PC-3 (cell line): Measurements from ENCODE around the gene TIAM2. TPM values are rescaled to one million over a fixed set of nuclear protein-coding genes. Genes with fewer than 3 reads are reported as not detected.

ENCODE experiments used
- ATAC-seq: fragments of 200-7000 bp; cut with Tn5 transposase; 2 replicates; pipeline ENCODE4 v1.9.1; 2020; ENCODE audit warnings: mild to moderate bottlenecking, moderate library complexity
- BruUV-seq: library from RNA; stranded (reverse); fragments of 400-500 nt; replicated peaks from 2 replicates; lab custom pipeline; 2021; lab: Mats Ljungman, UMichigan
- CTCF ChIA-PET: fragments of 300-600 bp; sonication (Branson Sonifier 250); formaldehyde crosslinking; loops from one replicate; lab custom pipeline; 2022; ENCODE audit warnings: antibody characterized with exemption; lab: Charles Lee
- POLR2A ChIA-PET: fragments of 300-600 bp; sonication (Branson Sonifier 250); formaldehyde crosslinking; loops from one replicate; lab custom pipeline; 2022; ENCODE audit warnings: antibody characterized with exemption; ENCODE audit not compliant: unreplicated experiment; lab: Charles Lee
- DNase-seq: peaks from one replicate; pipeline ENCODE4 v3.0.0-alpha.2; 2015
- H2AFZ ChIP-seq: fragments of 300-600 bp; sonication (generic); 2 replicates; pipeline ENCODE4 v1.6.0; 2016; ENCODE audit warnings: antibody characterized with exemption, low read length
- H3F3A ChIP-seq: fragments of 300-600 bp; sonication (generic); one replicate; pipeline ENCODE4 v1.6.0; 2017; ENCODE audit warnings: antibody characterized with exemption, low read length, control low read depth, mild to moderate bottlenecking; ENCODE audit not compliant: unreplicated experiment
- H3K27ac ChIP-seq: fragments of 300-600 bp; sonication (generic); 2 replicates; pipeline ENCODE4 v1.5.1; 2016; ENCODE audit warnings: mild to moderate bottlenecking, low read length
- H3K27me3 ChIP-seq: fragments of 300-600 bp; sonication (generic); 2 replicates; pipeline ENCODE4 v1.6.1; 2016; ENCODE audit warnings: low read length, mixed read lengths
- H3K36me3 ChIP-seq: fragments of 300-600 bp; sonication (generic); 2 replicates; pipeline ENCODE4 v1.6.1; 2016; ENCODE audit warnings: low read depth, mixed run types, low read length, mixed read lengths
- H3K4me1 ChIP-seq: fragments of 300-600 bp; sonication (generic); 2 replicates; pipeline ENCODE4 v1.5.1; 2016; ENCODE audit warnings: low read length; ENCODE audit not compliant: insufficient read depth
- H3K4me2 ChIP-seq: fragments of 300-600 bp; sonication (generic); 2 replicates; pipeline ENCODE4 v1.6.0; 2016; ENCODE audit warnings: low read length
- H3K4me3 ChIP-seq: fragments of 300-600 bp; sonication (generic); 2 replicates; pipeline ENCODE4 v1.5.1; 2016; ENCODE audit warnings: mild to moderate bottlenecking, low read length, mixed read lengths
- H3K79me2 ChIP-seq: fragments of 300-600 bp; sonication (generic); 2 replicates; pipeline ENCODE4 v1.6.1; 2017; ENCODE audit warnings: low read length, mixed read lengths
- H3K9ac ChIP-seq: fragments of 300-600 bp; sonication (generic); 2 replicates; pipeline ENCODE4 v1.6.0; 2016; ENCODE audit warnings: mild to moderate bottlenecking, low read length
- H3K9me2 ChIP-seq: fragments of 300-600 bp; sonication (generic); replicated peaks from 2 replicates; pipeline ENCODE4 v1.6.1; 2016; ENCODE audit warnings: mixed run types, low read length, mixed read lengths
- H3K9me3 ChIP-seq: fragments of 300-600 bp; sonication (generic); 2 replicates; pipeline ENCODE4 v1.6.1; 2016; ENCODE audit warnings: low read length, mixed read lengths
- H4K20me1 ChIP-seq: fragments of 300-600 bp; sonication (generic); 2 replicates; pipeline ENCODE4 v1.6.1; 2016; ENCODE audit warnings: low read length, mixed read lengths
- EZH2 ChIP-seq: fragments of 300-600 bp; sonication (generic); IDR thresholded peaks from one replicate; pipeline ENCODE4 v1.6.1; 2017; ENCODE audit warnings: antibody characterized with exemption, mild to moderate bottlenecking, low read length; ENCODE audit not compliant: unreplicated experiment
- EZH2phosphoT487 ChIP-seq: fragments of 300-600 bp; sonication (generic); IDR thresholded peaks from 2 replicates; pipeline ENCODE4 v1.6.1; 2018; ENCODE audit warnings: mild to moderate bottlenecking, antibody characterized with exemption, low read length, borderline replicate concordance
- intact Hi-C: fragments of 100-400 bp; cut with micrococcal nuclease; formaldehyde crosslinking; loops from 2 replicates; pipeline ENCODE4 v1.9.0; 2023
- total RNA-seq: library from RNA; depleted of rRNA; stranded (reverse); fragments of >200 nt; gene quantifications from 2 replicates; pipeline ENCODE4 v1.2.3, GENCODE V29; 2014
- TF ChIP-seq, protein P1 (sequence below): fragments of 300-600 bp; sonication (generic); conservative IDR thresholded peaks from 2 replicates; pipeline ENCODE4 v1.5.1; 2017; ENCODE audit warnings: antibody characterized with exemption, low read depth, mild to moderate bottlenecking, low read length

Gene TIAM2
- total RNA-seq, 1 experiment from 2014 or later = 4.5 TPM

DNA sequence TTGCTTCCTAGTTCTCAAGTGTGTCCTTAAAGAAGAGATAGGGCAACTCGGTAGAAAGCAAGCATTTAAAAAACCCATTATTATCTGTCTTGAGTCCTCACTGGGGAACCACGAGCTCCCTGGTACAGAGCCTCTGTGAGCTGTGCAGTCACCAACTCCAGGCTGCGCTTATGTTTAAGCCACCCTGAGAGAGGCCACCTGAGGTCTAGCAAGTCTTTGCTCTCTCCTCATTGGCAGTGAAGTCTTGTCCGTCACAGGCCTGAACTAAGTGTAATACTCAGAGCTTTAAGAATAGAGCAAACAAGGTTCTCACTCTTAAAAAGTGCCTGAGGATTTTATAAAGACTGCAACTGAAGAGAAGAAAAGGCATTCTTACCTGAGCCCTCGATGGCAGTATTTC, 264.8 kb downstream of the TIAM2 start:
- H3K9ac ChIP-seq = no peak overlapping the region
- intact Hi-C loops = no loop called here
- no peak for DNase-seq
- no peak for ATAC-seq
- CTCF ChIA-PET = no interaction called here
- no peaks in the 10 kb centered on the region for H3K9me2 ChIP-seq
- H3K36me3 ChIP-seq = peaks cover 5% of the 10 kb centered on the region
- TF ChIP-seq, protein P1, sequence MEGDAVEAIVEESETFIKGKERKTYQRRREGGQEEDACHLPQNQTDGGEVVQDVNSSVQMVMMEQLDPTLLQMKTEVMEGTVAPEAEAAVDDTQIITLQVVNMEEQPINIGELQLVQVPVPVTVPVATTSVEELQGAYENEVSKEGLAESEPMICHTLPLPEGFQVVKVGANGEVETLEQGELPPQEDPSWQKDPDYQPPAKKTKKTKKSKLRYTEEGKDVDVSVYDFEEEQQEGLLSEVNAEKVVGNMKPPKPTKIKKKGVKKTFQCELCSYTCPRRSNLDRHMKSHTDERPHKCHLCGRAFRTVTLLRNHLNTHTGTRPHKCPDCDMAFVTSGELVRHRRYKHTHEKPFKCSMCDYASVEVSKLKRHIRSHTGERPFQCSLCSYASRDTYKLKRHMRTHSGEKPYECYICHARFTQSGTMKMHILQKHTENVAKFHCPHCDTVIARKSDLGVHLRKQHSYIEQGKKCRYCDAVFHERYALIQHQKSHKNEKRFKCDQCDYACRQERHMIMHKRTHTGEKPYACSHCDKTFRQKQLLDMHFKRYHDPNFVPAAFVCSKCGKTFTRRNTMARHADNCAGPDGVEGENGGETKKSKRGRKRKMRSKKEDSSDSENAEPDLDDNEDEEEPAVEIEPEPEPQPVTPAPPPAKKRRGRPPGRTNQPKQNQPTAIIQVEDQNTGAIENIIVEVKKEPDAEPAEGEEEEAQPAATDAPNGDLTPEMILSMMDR = no peak
- TF ChIP-seq EZH2 (no peak), EZH2phosphoT487 (no peak)
- H4K20me1 ChIP-seq = no peaks in the 10 kb centered on the region
- no peaks in the 10 kb centered on the region for H3K79me2 ChIP-seq
- H3K4me2 ChIP-seq = no peak overlapping the region
- POLR2A ChIA-PET = no interaction called here
- no peak overlapping the region for H3K4me3 ChIP-seq
- H3K27me3 ChIP-seq = no peaks in the 10 kb centered on the region
- no peaks in the 10 kb centered on the region for H3F3A ChIP-seq
- no peaks in the 10 kb centered on the region for H3K4me1 ChIP-seq
- H3K27ac ChIP-seq = no peak overlapping the region
- H2AFZ ChIP-seq = no peak overlapping the region
- H3K9me3 ChIP-seq = no peaks in the 10 kb centered on the region
- BruUV-seq = no TSS peak

DNA sequence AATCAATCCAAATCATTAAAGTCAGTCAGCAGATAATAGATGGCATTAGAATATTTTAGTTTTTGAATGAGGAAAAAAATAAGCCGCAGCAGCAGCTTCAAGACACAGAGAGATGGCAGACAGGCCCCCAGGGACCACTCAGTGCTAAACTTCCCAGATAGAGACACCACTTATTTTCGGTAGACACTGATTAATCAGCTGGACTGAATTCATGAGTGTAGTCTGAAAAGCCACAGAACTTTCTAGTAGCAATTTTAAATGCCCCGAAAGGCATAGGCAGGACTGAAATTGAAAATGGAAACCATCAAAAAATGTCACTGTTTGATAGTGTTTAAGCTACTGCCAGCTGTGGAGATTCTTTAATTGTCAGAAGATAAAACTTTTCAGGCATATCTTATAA, 265.6 kb downstream of the TIAM2 start:
- intact Hi-C loops = no loop called here
- H3K4me1 ChIP-seq = no peaks in the 10 kb centered on the region
- no peaks in the 10 kb centered on the region for H3K27me3 ChIP-seq
- H3K79me2 ChIP-seq = no peaks in the 10 kb centered on the region
- no peaks in the 10 kb centered on the region for H3F3A ChIP-seq
- ATAC-seq (no peak), DNase-seq (no peak)
- no peak overlapping the region for H3K4me2 ChIP-seq
- H2AFZ ChIP-seq = no peak overlapping the region
- ChIA-PET CTCF (no interaction called here), POLR2A (no interaction called here)
- no peaks in the 10 kb centered on the region for H4K20me1 ChIP-seq
- no peaks in the 10 kb centered on the region for H3K9me2 ChIP-seq
- H3K27ac ChIP-seq = no peak overlapping the region
- no peak overlapping the region for H3K9ac ChIP-seq
- H3K4me3 ChIP-seq = no peak overlapping the region
- no TSS peak for BruUV-seq
- peaks cover 5% of the 10 kb centered on the region for H3K36me3 ChIP-seq
- TF ChIP-seq, protein P1 = no peak
- TF ChIP-seq EZH2phosphoT487 (no peak), EZH2 (no peak)
- no peaks in the 10 kb centered on the region for H3K9me3 ChIP-seq

DNA sequence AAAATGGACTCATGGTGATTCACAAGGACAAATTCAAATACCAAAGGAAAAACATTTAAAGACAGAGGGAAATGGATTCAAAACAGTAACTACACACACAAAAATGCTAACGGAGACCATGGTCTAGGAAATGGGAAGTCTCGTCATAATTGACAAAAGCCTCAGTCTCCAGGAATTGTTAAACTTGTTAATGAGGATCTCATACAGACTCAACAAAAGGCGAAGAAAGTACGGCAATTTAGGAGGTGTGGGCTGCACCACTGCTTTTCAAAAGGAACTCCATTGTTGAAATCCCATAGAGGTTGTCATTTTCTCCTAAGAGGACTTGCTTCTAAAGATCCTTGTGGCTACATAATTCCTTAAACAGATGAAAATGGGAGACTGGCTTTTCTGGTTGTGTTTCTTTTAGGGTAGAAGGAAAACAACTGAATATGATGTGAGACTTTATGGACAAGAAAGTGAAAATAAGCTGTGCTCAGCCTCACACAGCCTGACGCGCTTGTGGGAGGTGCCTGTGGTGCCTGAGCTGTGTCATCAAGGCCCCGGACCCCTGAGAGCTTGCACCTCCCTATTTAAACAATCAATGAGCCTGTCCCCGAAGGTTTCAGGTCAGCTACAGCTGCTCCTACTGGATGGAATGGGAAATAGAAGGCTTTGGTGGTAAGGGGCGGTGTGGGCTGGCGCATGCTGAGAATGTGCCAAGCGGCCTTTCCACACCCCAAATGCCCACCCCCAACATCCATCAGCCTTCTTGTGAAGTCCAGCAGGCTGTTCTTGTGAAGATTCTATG, 266.2 kb downstream of the TIAM2 start:
- CTCF ChIA-PET = no interaction called here
- Histone ChIP-seq H3K79me2 (no peaks in the 10 kb centered on the region), H3K27me3 (no peaks in the 10 kb centered on the region), H3F3A (no peaks in the 10 kb centered on the region), H3K27ac (no peak overlapping the region), H3K9me2 (no peaks in the 10 kb centered on the region), H3K4me3 (no peak overlapping the region), H3K9ac (no peak overlapping the region), H4K20me1 (no peaks in the 10 kb centered on the region), H2AFZ (no peak overlapping the region), H3K4me2 (no peak overlapping the region), H3K36me3 (peaks cover 5% of the 10 kb centered on the region), H3K9me3 (no peaks in the 10 kb centered on the region), H3K4me1 (no peaks in the 10 kb centered on the region)
- DNase-seq = no peak
- POLR2A ChIA-PET = no interaction called here
- ATAC-seq = no peak
- TF ChIP-seq, protein P1 = no peak
- TF ChIP-seq EZH2 (no peak), EZH2phosphoT487 (no peak)
- no TSS peak for BruUV-seq
- intact Hi-C loops = no loop called here
